Measurements from ENCODE around the gene RYR2.
A peak's percentile ranks its signal among the peaks of the same experiment; 100 is the strongest.
"Not testable (repeated sequence)": the region's sequence is repeated elsewhere in the genome, so short reads cannot be mapped to it uniquely, and the experiment has no call there.

RYR2 gene

GRCh38 chr1:237804516-237804915 is 762.5 kb downstream of the RYR2 start:
- DNase-seq: no peak

GRCh38 chr1:237809099-237809498 is 767.1 kb downstream of the RYR2 start:
- DNase-seq: no peak

GRCh38 chr1:237811633-237812032 is 769.6 kb downstream of the RYR2 start:
- no peak for DNase-seq

DNA sequence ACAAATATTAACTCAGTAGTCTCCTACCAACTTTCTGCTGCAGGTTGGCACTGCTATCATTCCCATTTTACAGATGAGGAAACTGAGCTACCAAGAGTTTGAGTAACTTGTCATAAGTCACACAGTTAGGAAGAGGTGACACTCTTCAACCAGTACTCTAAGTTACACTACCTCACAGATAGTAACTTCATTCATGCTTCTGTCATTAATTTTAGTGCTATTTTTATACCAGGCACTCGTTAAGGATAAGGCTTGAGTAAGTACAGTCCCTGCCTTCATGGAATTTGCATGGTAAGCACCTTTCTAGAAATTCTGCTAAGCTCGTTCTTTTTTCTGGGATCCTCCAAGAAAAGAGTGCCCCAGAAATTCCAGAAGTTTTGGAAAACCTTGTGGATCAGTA is 770.1 kb downstream of the RYR2 start:
- DNase-seq: no peak

- no peak for DNase-seq
Observed at GRCh38 chr1:237814319-237814924, 772.4 kb downstream of the RYR2 start.

DNA sequence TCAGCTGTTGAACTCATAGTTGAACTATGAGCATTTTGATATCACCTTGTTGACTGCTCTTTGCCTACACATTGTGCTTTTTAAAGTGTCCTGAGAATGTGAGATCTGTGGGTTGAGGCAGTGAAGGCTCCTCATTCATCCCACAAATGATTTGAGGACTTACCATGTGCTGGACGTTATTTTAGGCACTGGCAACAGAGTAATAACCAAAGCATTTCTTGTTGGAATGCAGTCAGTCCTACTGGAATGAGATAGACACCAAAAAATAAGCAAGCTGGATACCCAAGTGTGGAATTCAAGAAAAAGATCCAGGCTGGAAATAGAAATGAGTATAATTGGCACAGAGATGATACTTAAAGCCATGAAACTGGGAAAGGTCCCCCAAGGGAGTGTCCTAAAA is 775.3 kb downstream of the RYR2 start:
- no peak for DNase-seq

GRCh38 chr1:237820634-237821033 is 778.6 kb downstream of the RYR2 start:
- not testable (repeated sequence) for DNase-seq

GRCh38 chr1:237832858-237833257 is 790.9 kb downstream of the RYR2 start:
- no peak for DNase-seq

DNA sequence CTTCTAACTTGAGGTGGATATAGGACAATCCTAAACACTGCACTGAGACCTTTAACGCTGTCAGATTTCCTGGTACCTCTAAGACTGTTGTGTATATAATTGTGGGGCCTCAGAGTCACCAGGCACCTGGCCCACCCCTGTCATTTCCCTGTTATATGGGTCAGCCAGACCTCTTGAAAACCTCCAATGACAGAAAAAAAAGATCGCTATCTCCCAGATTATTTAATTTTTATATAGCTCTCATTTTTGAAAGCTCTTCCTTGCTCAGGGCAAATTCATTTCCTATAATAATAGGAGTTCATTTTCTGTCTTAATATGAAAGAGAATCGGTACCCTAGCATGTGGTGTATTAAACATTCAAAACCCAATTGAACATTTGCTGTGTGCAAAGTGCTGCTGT is 792.1 kb downstream of the RYR2 start:
- DNase-seq: no peak

DNA sequence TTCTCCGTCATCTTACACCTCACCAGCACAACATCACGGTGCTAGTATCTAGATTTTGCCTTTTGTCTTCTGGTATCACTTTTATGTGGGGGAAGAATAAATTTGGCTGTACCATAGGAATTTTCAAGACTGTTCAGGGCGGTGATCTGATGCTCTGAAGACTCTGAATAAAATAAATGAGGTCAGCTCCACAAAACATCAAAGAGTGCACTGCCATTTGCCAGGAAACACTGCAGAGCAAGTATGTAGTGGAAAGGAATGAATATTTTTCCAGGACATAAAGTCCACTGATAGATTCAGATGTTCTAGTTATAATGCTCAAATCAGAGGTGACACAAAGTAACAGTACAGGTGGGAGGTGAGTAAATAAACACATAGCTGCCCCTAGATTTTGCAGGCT is 792.5 kb downstream of the RYR2 start:
- no peak for DNase-seq

GRCh38 chr1:237838320-237838719 is 796.3 kb downstream of the RYR2 start:
- DNase-seq: no peak

DNA sequence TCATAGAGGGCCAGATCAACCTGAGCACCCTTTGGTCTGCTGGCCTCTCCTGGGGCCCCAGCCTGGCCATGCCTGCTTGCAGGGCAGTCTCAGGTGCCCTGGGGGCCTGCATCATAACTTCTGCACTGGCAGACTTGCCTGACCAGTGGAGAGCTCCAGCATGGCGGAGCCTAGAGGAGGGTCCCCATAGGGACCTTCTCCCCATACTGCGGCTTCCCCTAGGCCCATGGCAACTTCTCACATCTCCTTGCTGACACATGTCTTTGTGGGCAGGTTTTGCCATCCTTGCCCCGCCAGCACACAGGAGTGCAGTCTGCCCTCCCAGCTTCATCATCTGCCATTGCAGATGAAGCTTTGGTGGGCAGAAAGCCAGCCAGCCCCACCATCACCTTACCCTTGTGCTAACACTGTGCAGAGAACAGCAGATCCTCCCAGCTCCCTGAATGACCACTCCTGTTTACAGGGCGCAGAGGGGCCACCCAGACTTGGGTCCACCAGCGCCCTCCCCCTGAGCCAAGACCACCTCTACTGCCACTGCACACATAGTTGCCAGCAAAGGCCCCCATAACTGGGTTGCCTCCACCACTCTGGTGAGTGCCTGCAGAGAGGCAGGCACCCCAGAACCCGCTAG is 797.0 kb downstream of the RYR2 start:
- no peak for DNase-seq

GRCh38 chr1:237841485-237841884 is 799.5 kb downstream of the RYR2 start:
- DNase-seq: no peak

DNA sequence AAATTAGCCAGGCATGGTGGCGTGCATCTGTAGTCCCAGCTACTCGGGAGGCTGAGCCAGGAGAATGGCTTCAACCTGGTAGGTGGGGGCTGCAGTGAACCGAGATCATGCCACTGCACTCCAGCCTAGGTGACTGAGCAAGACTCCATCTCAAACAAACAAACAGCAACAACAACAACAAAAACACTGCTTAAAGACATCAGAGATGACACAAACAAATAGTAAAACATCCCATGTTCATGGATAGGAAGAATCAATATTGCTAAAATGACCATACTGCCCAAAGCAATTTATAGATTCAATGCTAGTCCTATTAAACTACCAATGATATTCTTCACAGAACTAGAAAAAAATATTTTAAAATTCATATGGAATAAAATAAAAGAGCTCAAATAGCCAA is 801.5 kb downstream of the RYR2 start:
- DNase-seq: not testable (repeated sequence)

- no peak for DNase-seq
Observed at GRCh38 chr1:237851210-237851845, 809.3 kb downstream of the RYR2 start.

GRCh38 chr1:237852342-237852741 is 810.4 kb downstream of the RYR2 start:
- no peak for DNase-seq

DNA sequence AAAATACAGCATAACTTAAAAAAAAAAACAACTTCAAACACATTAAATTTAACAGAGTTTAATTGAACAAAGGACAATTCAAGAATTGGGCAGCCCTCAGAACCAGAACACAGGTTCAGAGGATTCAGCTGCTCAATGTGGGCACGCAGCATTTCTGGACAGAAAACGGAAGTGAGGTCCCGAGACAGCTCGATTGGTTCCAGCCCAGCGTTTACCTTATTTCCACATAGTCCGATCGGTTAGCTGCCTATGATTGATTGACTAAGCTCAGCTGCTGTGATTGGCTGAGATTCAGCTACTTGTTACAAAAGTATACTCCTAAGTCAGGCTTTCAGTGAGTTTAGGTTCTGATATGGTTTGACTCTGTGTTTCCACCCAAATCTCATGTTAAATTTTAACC is 815.5 kb downstream of the RYR2 start:
- DNase-seq: no peak

GRCh38 chr1:237858992-237859391 is 817.0 kb downstream of the RYR2 start:
- no peak for DNase-seq

DNA sequence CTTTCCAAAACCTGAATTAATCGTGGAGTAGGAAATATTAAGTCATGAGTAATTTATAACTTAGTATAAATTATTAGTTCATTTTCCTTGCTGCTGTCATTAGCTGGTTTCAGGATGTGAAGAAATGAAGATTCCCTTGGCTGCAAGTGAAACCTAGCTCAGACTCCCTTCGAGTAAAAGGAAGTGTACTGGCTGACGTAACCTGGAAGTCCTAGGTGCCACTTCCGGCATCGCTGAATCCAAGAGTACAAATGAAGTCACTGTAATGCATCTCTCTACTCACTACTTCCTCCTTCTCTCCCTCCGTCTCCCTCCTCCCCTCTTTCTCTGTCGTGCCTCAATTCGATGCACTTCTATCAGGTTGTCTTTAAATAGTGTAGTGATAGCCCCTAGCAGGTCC is 820.0 kb downstream of the RYR2 start:
- no peak for DNase-seq

DNA sequence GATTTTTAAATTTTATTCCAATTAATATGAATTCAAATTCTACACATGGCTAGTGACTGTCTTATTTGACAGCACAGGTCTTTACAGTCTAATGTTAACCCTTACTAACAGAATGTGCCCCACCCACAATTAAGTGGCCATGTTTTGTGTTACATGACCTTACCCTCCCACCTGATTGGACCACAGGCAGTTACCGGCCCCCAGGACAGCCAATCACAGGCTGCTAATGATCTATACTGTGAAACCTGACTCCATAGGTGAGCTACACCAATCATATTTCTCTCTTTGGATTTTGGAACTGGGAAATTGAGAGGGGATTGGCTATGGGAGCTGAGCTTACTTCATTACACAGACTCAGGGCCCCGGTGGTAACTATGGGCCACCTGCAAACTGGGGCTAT is 821.2 kb downstream of the RYR2 start:
- no peak for DNase-seq

GRCh38 chr1:237864338-237865244 is 822.6 kb downstream of the RYR2 start:
- peak; percentile 76 for DNase-seq

DNA sequence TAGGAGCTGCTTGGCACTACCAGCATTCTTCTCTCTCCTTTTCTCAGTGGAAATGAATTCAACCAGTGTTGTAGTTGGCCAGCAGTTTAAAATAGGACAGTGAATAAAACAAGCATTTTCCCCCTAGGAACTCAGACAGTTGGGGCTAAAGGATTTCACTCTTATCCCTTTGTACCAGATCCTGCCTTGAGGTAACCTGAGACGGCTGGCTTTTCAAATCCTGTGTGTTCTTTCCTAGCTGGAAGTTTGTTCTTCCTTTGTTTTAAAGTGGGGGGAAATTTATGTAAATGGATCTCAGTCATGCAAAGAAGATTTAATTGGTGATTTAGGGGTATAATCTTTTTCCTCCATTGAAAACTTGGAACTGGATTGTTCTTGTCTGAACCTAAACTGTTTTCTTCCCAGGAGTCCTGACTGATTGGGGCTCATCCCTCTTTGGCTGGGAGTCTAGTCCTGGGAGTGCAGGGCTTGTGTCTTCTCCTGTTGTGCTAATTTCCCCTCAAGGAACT is 825.5 kb downstream of the RYR2 start:
- DNase-seq: no peak

Data from right kidney (tissue), 1 donor.